GM12878 (cell line): Measurements from ENCODE around the gene CUZD1. TPM values are rescaled to one million over a fixed set of nuclear protein-coding genes. Genes with fewer than 3 reads are reported as not detected.

ENCODE experiments used
- ATAC-seq: fragments of 200-7000 bp; cut with Tn5 transposase; 3 replicates; pipeline ENCODE4 v1.9.1; 2020; ENCODE audit warnings: mild to moderate bottlenecking, moderate library complexity
- BruUV-seq: library from RNA; stranded (reverse); fragments of 400-500 nt; replicated peaks from 2 replicates; lab custom pipeline; 2021; lab: Mats Ljungman, UMichigan
- CTCF ChIA-PET: fragments of 300-600 bp; sonication (Branson Sonifier 250); formaldehyde crosslinking; extraction: SDS; loops from one replicate; lab custom pipeline; 2021; ENCODE audit warnings: inconsistent platforms; lab: Yijun Ruan, JAX
- POLR2A ChIA-PET: fragments of 350-600 bp; formaldehyde crosslinking; extraction: SDS; loops from one replicate; lab custom pipeline; 2021; ENCODE audit warnings: inconsistent platforms; lab: Charles Lee
- RAD21 ChIA-PET: fragments of 300-600 bp; sonication (Branson Sonifier 250); formaldehyde crosslinking; loops from one replicate; lab custom pipeline; 2023; ENCODE audit warnings: antibody characterized with exemption; ENCODE audit not compliant: unreplicated experiment; lab: Charles Lee
- SMC1A ChIA-PET: fragments of 300-600 bp; sonication (Branson Sonifier 250); formaldehyde crosslinking; loops from one replicate; lab custom pipeline; 2023; ENCODE audit not compliant: unreplicated experiment, uncharacterized antibody; lab: Charles Lee
- DNase-seq: peaks from one replicate; pipeline ENCODE4 v3.0.0-alpha.2; 2011; ENCODE audit warnings: low read depth, low spot score
- FAIRE-seq: peaks from 3 replicates; lab custom pipeline; 2011; peaks lifted over from hg19 to GRCh38; lab: Jason Lieb, UNC
- H2AFZ ChIP-seq: 2 replicates; pipeline ENCODE4 v1.6.0; 2011; ENCODE audit warnings: low read depth, low read length, control low read depth; ENCODE audit not compliant: control insufficient read depth
- H3K27ac ChIP-seq: 2 replicates; pipeline ENCODE4 v1.5.1; 2011; ENCODE audit warnings: control low read depth; ENCODE audit not compliant: control insufficient read depth, insufficient read depth
- H3K27me3 ChIP-seq, 2 experiments: replicated peaks in 1 of 2; 2 replicates each; pipeline versions ENCODE4 v1.6.0 to v1.6.1; 2011; ENCODE audit warnings: low read length in 1 of 2; ENCODE audit not compliant: control insufficient read depth in 2 of 2, insufficient read depth in 2 of 2
- H3K36me3 ChIP-seq, 2 experiments: 2 replicates each; pipeline ENCODE4 v1.5.1; 2011; ENCODE audit warnings: low read length in 1 of 2; ENCODE audit not compliant: control insufficient read depth in 2 of 2, insufficient read depth in 2 of 2
- H3K4me1 ChIP-seq: 2 replicates; pipeline ENCODE4 v1.6.1; 2011; ENCODE audit warnings: mild to moderate bottlenecking, low read length, moderate library complexity, mixed read lengths; ENCODE audit not compliant: control insufficient read depth, insufficient read depth
- H3K4me2 ChIP-seq: 2 replicates; pipeline ENCODE4 v1.6.0; 2011; ENCODE audit warnings: control low read depth; ENCODE audit not compliant: control insufficient read depth, insufficient read depth
- H3K4me3 ChIP-seq: fragments of 200-600 bp; sonication (generic); 2 replicates; pipeline ENCODE4 v1.5.1; 2016
- H3K79me2 ChIP-seq: 2 replicates; pipeline ENCODE4 v1.6.0; 2011; ENCODE audit warnings: low read length; ENCODE audit not compliant: control insufficient read depth, insufficient read depth
- H3K9ac ChIP-seq: 2 replicates; pipeline ENCODE4 v1.8.0; 2011; ENCODE audit warnings: low read length, control low read depth, mixed read lengths; ENCODE audit not compliant: control insufficient read depth, insufficient read depth
- H3K9me3 ChIP-seq: replicated peaks from 3 replicates; pipeline ENCODE4 v1.5.1; 2011; ENCODE audit warnings: mild to moderate bottlenecking, low read length; ENCODE audit not compliant: control insufficient read depth, insufficient read depth
- H4K20me1 ChIP-seq: 2 replicates; pipeline ENCODE4 v1.6.0; 2011; ENCODE audit not compliant: control insufficient read depth, insufficient read depth
- BRCA1 ChIP-seq: IDR thresholded peaks from 2 replicates; pipeline ENCODE4 v1.6.1; 2011; ENCODE audit warnings: low read depth, low read length, improper control_type of control experiment
- CHD1 ChIP-seq: IDR thresholded peaks from 2 replicates; pipeline ENCODE4 v1.6.1; 2012; ENCODE audit warnings: low read depth, low read length, improper control_type of control experiment
- CREM ChIP-seq: IDR thresholded peaks from 2 replicates; pipeline ENCODE4 v1.6.1; 2014; ENCODE audit warnings: antibody characterized with exemption, low read depth
- DPF2 ChIP-seq: fragments of 450-650 bp; IDR thresholded peaks from 2 replicates; pipeline ENCODE4 v1.6.1; 2017; ENCODE audit warnings: mild to moderate bottlenecking
- IRF4 ChIP-seq: IDR thresholded peaks from 2 replicates; pipeline ENCODE4 v1.6.1; 2011; ENCODE audit warnings: low read depth, low read length
- JUNB ChIP-seq: IDR thresholded peaks from 2 replicates; pipeline ENCODE4 v1.6.1; 2016; ENCODE audit warnings: antibody characterized with exemption, mild to moderate bottlenecking
- LARP7 ChIP-seq: fragments of 450-650 bp; IDR thresholded peaks from 2 replicates; pipeline ENCODE4 v1.6.1; 2017; ENCODE audit warnings: mild to moderate bottlenecking
- POLR2AphosphoS5 ChIP-seq: IDR thresholded peaks from 2 replicates; pipeline ENCODE4 v1.6.1; 2011; ENCODE audit warnings: mild to moderate bottlenecking, low read length, inconsistent platforms
- RAD51 ChIP-seq: fragments of 450-650 bp; IDR thresholded peaks from 2 replicates; pipeline ENCODE4 v1.6.1; 2016; ENCODE audit warnings: moderate library complexity, mild to moderate bottlenecking, inconsistent platforms
- RB1 ChIP-seq: fragments of 450-650 bp; formaldehyde crosslinking; IDR thresholded peaks from 2 replicates; pipeline ENCODE4 v1.6.1; 2017; ENCODE audit warnings: mild to moderate bottlenecking, borderline replicate concordance
- RELA ChIP-seq: fragments of 450-650 bp; IDR thresholded peaks from 2 replicates; pipeline ENCODE4 v1.8.0; 2014; ENCODE audit warnings: borderline replicate concordance; ENCODE audit not compliant: partially characterized antibody
- SMC3 ChIP-seq: IDR thresholded peaks from 2 replicates; pipeline ENCODE4 v1.6.1; 2011; ENCODE audit warnings: low read length, improper control_type of control experiment, borderline replicate concordance
- TAF1 ChIP-seq: IDR thresholded peaks from 2 replicates; pipeline ENCODE4 v1.6.1; 2011; ENCODE audit warnings: mild to moderate bottlenecking, low read depth, low read length, borderline replicate concordance
- TARDBP ChIP-seq: IDR thresholded peaks from 2 replicates; pipeline ENCODE4 v1.6.1; 2016; ENCODE audit warnings: borderline replicate concordance
- TBL1XR1 ChIP-seq: IDR thresholded peaks from 2 replicates; pipeline ENCODE4 v1.6.1; 2012; ENCODE audit warnings: low read depth, low read length, improper control_type of control experiment
- YBX1 ChIP-seq: fragments of 450-650 bp; IDR thresholded peaks from 2 replicates; pipeline ENCODE4 v1.6.1; 2016; ENCODE audit warnings: antibody characterized with exemption
- WGBS: methylation state at CpG from one replicate; pipeline ENCODE4 v1.1.6; 2016; ENCODE audit warnings: low lambda C conversion rate; ENCODE audit not compliant: insufficient replicate concordance, insufficient coverage; ENCODE audit errors: missing lambda C conversion rate; 5-methylcytosine and 5-hydroxymethylcytosine counted together
- in situ Hi-C: fragments of 300-500 bp; cut with MboI; formaldehyde crosslinking; loops from 9 replicates; pipeline ENCODE4 v1.14.3; 2018; ENCODE audit warnings: mixed read lengths
- intact Hi-C: fragments of 100-400 bp; cut with micrococcal nuclease; formaldehyde crosslinking; loops from one replicate; pipeline ENCODE4 v1.14.2; 2022; ENCODE audit not compliant: unreplicated experiment
- polyA plus RNA-seq, 11 experiments: library from polyadenylated mRNA; depleted of rRNA in 4 of 11; unstranded in 6 of 11; stranded (reverse) in 5 of 11; fragments of >200 nt; fragmentation: Nextera tagmentation in 4 of 11; fragmentation: Illumina TruSeq in 1 of 11; extraction: Ambion mirVana in 4 of 11; extraction: Trizol in 1 of 11; gene quantifications; 1 replicate in 1 of 11; 2 replicates in 10 of 11; pipeline versions ENCODE4 v1.2.1 to v1.2.3, GENCODE V29; 2011 to 2016; ENCODE audit warnings: inconsistent platforms in 2 of 11, missing spikeins in 2 of 11, low read depth in 1 of 11
- total RNA-seq, 4 experiments: library from RNA; depleted of rRNA in 3 of 4; stranded (reverse); fragments of >200 nt in 3 of 4; fragmentation: Illumina TruSeq in 1 of 4; extraction: Trizol in 1 of 4; gene quantifications; 2 replicates each; pipeline versions ENCODE4 v1.2.1 to v1.2.3, GENCODE V29; 2013 to 2021
- TF ChIP-seq, protein P1 (sequence below): fragments of 450-650 bp; IDR thresholded peaks from 2 replicates; pipeline ENCODE4 v1.6.1; 2014; ENCODE audit warnings: mild to moderate bottlenecking
- TF ChIP-seq, protein P2 (sequence below): fragments of 450-650 bp; IDR thresholded peaks from 2 replicates; pipeline ENCODE4 v1.6.1; 2016; ENCODE audit warnings: mild to moderate bottlenecking, moderate library complexity, borderline replicate concordance

Gene CUZD1
- total and polyA plus RNA-seq, 10 of the 15 experiments (the other 5 are each of a cell fraction or from before 2014, with no cell fraction given) = 0.66 to 2.3 (median 1.5) TPM

DNA sequence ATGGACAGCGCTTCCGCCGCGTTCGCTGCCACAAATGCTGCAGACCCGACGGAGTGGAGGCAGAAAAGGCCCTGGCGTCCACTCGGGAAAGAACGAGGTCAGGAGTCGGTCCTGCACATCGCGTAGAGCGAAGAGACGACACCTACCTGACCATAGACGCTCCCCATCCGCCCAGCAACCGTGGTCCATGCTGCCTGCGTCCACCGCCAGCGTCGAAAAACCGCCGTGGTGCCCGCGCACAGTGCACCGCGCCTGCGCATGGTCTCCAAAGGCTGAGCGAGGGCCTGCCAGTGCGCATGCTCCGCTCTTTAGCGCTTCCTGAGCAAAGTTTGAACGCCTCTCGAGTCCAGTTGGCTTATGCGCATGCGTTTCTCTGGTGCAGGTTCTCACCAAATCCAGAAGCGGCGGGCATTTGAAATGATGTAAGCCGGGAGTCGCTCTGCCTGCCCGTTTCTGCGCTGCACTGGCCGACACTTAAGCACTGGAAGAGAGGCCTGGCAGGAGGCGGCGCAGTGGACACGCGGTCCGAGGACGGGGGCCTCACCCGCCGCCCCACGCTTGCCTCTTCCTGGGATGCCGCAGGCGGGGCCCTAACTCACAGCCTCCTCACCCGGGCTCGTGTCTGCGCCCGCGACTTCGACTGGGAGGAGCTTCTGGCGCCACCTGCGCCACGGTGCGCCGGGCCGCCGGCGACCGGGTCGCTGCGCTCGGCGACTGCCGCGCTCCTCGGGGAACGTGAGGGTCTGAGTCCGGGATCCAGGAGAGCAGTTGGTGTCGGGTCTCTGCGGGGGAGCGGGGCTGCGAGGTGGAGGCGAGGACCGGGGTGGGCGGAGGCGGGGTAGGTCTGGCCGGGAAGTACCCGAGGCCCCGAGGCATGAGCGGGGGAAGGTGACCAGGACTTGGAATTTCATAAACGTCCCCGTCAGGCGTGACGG, 33.9 kb upstream of the CUZD1 start, which contains the start of gene FAM24B (continued):
- TF ChIP-seq YBX1 = no peak
- no peak for TF ChIP-seq RAD51
- TF ChIP-seq POLR2AphosphoS5 = peak; percentile 64; the same call in 1 of the 2 replicates
- 0 out of 2 replicates have a peak, but pooled peaks have one; percentile 9 for TF ChIP-seq TAF1
- peak; percentile 63 for TF ChIP-seq RELA
- no peak for TF ChIP-seq BRCA1
- TF ChIP-seq SMC3 = no peak
- TF ChIP-seq LARP7 = peak; percentile 70
- no peak for TF ChIP-seq IRF4

DNA sequence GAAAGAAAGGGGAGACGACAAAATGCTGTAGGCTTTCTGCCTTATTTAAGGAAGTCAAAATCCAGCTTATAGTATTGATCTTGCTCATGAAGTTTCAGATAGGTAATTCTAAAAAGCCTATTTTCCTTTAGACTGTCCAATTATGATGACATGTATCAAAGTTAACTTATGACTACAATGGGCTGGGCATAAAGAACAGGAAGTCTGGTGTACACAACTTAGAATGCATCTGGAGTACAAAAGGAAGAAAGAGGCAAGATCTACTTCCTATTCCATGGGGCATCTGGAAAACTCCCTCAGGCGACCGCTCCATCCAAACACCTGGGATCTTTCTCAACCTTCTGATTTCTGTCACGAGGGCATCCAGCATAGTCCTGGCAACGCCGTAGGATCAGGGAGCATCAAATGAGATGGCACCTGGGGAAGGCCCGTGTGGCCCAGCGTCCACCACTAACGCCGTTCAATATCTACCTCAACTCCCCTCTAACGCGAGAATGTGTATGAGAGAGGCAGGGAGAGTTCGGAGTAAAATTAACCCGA, 33.2 kb upstream of the CUZD1 start:
- BruUV-seq = TSS peak; percentile 79
- Histone ChIP-seq H4K20me1 (no peaks in the 10 kb centered on the region), H3K4me2 (peak overlapping the region; percentile 51), H2AFZ (peak overlapping the region; percentile 99), H3K79me2 (peaks cover 30% of the 10 kb centered on the region), H3K9me3 (no peaks in the 10 kb centered on the region; the same call in 2 of the 3 replicates), H3K36me3 (no peaks in the 10 kb centered on the region), H3K27me3 (no peaks in the 10 kb centered on the region), H3K4me3 (peak overlapping the region; percentile 82), H3K27ac (peak overlapping the region; percentile 59), H3K4me1 (no peaks in the 10 kb centered on the region; the same call in 1 of the 2 replicates), H3K9ac (peak overlapping the region; percentile 68)
- SMC1A ChIA-PET = no interaction called here
- in situ Hi-C loops (no loop called here), intact Hi-C loops (loop anchor here (5.0 kb wide), 1 partner anchor 73 kb away; the partner anchor contains the start of gene C10orf88)
- peak; percentile 39 for ATAC-seq
- CTCF ChIA-PET = interaction anchor here (0.6 kb wide), 1 partner anchor 120 kb away, joined by 3 read pairs; no protein-coding TSS in a partner anchor
- 2% methylated on average over 14 of the region's 14 CpGs for WGBS
- no peak for FAIRE-seq
- POLR2A ChIA-PET = interaction anchor here (0.7 kb wide), 1 partner anchor 1514 kb away, joined by 3 read pairs; no protein-coding TSS in a partner anchor
- no peak for DNase-seq
- RAD21 ChIA-PET = no interaction called here
- no peak for TF ChIP-seq CHD1
- no peak for TF ChIP-seq TBL1XR1
- TF ChIP-seq, protein P1, sequence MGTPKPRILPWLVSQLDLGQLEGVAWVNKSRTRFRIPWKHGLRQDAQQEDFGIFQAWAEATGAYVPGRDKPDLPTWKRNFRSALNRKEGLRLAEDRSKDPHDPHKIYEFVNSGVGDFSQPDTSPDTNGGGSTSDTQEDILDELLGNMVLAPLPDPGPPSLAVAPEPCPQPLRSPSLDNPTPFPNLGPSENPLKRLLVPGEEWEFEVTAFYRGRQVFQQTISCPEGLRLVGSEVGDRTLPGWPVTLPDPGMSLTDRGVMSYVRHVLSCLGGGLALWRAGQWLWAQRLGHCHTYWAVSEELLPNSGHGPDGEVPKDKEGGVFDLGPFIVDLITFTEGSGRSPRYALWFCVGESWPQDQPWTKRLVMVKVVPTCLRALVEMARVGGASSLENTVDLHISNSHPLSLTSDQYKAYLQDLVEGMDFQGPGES = no peak
- no peak for TF ChIP-seq RB1
- TF ChIP-seq DPF2 = no peak; the same call in 1 of the 2 replicates
- no peak for TF ChIP-seq TAF1
- TF ChIP-seq LARP7 = no peak
- peak; percentile 39; the same call in 1 of the 2 replicates for TF ChIP-seq JUNB
- TF ChIP-seq TARDBP = no peak
- TF ChIP-seq, protein P2, sequence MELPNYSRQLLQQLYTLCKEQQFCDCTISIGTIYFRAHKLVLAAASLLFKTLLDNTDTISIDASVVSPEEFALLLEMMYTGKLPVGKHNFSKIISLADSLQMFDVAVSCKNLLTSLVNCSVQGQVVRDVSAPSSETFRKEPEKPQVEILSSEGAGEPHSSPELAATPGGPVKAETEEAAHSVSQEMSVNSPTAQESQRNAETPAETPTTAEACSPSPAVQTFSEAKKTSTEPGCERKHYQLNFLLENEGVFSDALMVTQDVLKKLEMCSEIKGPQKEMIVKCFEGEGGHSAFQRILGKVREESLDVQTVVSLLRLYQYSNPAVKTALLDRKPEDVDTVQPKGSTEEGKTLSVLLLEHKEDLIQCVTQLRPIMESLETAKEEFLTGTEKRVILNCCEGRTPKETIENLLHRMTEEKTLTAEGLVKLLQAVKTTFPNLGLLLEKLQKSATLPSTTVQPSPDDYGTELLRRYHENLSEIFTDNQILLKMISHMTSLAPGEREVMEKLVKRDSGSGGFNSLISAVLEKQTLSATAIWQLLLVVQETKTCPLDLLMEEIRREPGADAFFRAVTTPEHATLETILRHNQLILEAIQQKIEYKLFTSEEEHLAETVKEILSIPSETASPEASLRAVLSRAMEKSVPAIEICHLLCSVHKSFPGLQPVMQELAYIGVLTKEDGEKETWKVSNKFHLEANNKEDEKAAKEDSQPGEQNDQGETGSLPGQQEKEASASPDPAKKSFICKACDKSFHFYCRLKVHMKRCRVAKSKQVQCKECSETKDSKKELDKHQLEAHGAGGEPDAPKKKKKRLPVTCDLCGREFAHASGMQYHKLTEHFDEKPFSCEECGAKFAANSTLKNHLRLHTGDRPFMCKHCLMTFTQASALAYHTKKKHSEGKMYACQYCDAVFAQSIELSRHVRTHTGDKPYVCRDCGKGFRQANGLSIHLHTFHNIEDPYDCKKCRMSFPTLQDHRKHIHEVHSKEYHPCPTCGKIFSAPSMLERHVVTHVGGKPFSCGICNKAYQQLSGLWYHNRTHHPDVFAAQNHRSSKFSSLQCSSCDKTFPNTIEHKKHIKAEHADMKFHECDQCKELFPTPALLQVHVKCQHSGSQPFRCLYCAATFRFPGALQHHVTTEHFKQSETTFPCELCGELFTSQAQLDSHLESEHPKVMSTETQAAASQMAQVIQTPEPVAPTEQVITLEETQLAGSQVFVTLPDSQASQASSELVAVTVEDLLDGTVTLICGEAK = no peak
- TF ChIP-seq CREM = no peak
